GM19397 (cell line): ENCODE results near the gene C1QC.

Experiments
- ATAC-seq: cut with Tn5 transposase; IDR thresholded peaks from one replicate; pipeline ENCODE4 v1.9.1; 2021; ENCODE audit warnings: mild to moderate bottlenecking, moderate library complexity; ENCODE audit not compliant: unreplicated experiment

C1QC gene

DNA sequence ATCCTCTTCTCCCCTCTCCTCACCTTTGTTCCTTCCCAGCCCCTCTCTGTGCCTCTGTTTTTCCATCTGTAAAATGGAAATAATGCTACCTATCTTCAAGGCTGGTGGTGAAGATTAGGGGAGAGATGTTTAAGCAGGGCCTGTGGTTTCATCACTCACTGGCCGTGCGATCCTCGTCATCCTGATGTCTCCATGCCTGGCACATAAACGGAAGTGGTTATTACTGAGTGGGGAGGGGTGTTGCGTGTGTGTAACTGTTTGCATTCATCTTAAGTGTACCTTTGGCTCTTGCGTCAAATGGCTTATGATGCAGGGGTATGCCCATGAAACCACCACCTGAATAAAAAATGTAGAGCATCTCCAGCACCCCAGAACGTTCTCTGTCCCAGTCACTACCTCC is 24.2 kb upstream of the C1QC start:
- ATAC-seq, result no peak

DNA sequence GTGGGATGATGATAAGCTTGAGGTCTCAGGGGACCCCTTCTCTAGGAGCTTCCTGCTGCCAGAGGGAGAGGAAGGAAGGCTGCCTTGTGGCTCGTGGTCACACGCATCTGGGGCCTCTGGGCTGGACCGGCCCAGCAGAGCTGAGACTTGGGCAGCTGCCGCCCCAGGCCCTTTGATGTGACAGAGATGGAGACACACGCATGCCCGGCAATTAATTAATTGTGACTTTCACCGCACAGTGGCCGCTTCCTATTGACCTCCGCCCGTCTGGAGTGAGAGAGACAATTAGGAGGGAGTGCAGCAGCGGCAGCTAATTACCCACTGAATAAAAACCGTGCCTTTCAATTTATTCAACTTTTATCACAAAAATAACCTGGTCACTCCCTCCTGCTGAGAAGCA is 23.6 kb upstream of the C1QC start:
- ATAC-seq, result no peak

DNA sequence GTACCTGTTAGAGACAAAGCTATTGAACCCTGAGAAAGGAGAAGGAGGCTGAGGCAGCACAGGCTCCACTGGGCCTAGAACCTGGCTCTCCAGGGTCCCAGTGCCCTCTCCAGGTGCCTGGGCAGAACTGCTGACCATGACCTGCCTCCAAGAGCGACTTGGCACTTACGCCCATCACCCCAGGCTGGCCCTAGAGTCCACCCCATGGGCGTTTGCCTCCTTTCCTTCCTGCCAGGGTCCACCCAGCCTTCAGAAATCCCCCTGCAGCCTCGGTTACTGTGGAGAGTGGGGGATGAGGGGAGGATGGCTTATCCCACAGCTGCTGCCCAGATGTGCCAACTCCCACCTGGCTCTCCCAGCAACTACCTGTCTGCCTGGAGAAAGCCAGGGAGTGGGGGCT is 21.7 kb upstream of the C1QC start:
- ATAC-seq, result no peak

DNA sequence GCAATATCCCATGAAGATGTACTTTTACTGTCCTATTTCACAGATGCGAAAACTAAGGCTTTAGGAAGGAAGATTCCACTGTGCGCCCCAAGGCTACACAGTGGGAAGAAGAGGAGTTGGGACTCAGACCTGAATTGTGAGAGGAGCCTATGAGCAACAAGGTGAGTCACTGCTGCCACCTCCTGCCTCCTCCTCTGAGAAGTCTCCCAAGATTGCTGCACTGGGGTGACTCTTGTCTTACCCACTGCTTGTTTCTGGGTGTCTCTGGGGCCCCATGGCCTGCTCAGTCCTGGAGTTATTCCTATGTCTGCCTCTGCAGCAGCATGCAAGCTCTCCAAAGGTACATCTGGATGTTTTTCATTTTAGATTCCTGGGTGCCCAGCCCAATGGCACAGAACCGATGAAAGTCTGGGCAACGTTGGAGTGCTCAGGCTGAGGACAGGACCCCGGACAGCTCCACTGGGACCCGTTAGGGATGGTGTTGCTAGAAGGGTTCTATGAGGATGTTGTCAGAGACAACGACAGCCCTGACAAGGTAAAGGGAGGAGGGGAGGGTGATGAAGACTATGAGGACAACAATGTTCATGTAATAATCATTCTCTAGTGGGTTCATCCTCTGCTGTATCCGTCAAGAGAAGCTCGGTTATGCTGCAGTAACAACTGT is 18.0 kb upstream of the C1QC start:
- ATAC-seq, result no peak

DNA sequence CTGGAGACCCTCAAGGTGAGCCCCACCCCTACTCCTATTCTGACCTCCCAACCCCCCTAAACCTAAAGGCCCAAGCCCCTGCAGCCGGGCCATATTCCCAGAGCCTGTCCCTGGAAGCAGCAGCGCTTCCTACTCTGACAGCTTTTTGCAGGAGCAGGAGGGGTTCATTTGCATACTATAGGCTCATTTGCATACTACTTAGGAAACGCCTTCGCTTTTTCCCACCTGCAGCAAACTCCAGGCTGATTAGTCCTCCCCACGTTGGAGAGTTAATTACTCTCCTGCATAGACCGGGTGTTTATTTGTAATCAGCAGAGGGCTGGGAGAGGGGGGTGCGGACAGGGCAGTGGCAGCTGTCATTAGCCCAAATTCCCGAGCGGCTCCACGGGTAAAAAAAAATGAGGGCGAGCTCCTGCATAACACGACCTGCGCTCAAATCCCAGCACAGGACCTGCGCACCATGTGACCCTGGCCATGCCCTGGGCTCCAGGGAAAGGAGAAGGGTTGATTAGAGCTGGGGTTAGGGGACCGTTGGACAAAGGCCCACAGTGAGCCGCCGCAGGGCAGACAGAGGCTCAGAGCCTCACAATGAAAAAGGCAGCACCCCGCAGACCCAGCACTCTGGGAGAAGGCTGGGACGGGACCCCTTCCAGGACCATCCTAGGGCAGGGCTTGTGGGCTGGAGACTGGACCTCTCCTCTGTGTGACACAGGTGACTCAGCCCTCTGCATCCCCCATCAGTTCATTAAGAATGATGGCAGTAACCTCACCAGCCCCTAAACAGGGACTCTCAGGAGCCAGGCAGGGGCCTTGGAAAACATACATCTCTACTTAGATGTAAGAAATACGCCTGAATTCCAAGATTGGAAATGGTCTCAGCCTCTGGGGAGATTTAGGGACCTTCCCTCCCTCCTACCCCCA is 16.9 kb upstream of the C1QC start:
- no peak for ATAC-seq

DNA sequence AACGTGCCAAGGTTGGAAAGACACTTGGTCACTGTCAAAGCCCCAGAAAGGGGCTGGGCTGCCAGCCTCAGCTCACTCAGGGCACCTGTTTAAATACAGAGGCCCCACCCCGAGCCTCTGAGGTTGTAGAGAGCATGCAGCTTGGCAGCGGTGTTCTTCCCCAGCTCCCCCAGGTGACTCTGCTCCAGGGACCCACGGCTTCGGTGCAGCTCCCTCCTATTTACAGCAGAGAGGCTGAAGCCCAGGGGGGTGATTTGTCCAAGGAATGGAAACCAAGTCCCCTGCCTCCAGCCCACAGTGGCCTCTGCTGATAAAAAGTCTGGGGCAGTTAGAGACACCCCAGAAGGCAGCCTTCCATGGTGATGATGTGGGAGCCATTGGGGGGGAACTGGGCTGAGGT is 16.1 kb upstream of the C1QC start:
- ATAC-seq, result no peak

DNA sequence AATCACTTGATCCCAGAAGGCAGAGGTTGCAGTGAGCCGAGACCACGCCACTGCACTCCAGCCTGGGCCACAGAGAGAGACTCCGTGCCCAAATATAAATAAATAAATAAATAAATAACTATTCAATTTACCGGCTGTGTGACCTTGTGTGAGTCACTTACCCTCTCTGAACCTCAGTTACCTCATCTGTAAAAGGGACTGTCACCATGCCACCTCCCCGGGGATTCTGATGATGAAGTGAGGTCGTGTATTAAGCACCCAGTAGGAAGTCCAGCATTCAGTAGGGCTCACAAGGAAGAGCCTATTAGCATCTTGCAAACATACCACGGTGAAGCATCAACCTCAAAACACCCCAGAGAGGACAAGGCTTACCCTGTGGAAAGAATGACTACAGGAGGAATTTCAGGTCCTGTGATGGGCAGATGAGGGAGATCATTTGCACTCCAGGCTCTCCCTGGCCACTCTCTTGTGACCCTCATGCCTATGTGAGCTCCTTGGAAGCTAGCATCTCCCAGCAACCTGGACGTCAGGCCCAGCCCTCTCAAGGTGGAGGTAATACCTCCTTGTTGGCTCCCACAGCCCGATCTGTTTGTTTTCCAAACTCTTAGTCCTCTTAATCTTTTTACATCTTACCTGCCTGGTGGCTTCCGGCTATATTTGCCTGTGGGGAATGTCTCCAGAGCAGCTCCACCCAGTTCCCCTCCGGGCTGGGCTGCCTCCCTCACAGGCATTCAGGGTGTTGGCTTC is 14.6 kb upstream of the C1QC start:
- ATAC-seq, result no peak

DNA sequence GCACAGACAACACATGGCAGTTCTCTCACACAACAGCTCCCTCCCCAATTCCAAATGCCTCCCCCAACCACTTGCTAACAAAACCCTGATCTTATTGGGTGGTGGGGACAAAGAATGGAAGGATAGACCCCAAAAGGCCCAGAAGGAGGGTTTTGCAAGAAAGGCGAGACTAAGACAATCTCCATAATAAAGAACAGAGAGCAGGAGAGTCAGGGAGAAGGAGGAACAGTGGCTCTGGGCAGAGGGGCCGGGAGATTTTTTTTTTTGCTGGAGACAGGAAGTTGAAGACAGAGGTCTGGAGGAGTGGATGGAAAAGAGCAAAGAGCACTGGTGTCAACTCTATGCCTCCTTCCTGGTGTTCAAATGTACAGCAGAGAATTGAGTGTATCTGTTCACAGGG is 13.5 kb upstream of the C1QC start:
- no peak for ATAC-seq

DNA sequence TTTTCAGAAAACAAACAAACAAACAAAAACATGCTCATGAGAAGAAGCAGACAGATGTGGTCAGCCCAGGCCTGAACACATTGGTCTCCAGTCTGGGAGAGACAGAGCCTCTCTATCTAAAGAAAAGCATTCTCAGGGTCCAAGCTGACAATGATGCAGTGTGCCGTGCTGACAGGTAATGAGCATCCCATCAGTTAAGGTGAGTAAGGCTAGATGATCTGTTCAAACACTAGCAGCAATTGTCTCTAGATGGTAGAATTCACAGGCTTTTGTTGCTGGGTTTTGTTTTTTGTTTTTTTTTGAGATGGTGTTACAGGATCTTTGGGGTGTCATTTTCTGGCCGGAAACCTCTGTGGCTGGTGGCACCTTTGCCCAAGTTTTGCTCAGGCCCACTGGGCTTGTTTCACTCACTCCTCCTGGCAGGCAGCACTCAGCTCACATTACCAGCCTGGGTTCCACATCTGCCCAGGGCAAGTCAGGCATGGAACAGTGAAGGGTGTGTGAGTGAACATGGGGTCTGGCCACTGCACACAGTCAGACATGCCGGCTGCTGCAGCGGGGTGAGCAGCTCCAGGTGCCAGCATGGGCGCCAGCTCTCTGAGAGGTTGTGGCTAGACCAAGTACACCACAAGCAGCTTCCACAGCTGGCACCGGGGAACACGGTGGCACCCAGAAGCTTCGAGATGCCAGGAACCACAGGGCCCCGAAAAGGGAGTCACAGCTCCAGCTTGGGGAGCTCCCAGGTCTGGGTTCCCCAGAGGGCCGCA is 9.6 kb upstream of the C1QC start:
- ATAC-seq, result no peak

DNA sequence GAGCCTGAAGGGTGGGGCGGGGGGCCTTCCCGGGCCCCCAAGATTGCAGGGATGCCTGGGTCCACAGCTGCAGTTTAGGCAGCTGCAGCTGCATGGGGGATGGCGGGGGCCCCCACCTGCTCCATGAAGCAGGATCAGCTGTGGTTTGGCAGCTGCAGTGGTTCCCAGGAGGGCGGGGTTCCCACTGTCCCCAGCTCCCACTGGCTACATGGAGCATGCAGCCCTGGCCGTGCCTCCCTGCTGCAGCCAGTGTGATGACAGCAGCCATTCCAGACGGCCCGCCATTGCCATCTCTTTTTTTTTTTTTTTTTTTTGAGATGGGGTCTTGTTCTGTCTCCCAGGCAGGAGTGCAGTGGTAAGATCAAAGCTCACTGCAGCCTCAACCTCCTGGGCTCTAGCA is 8.0 kb upstream of the C1QC start:
- ATAC-seq, result no peak

DNA sequence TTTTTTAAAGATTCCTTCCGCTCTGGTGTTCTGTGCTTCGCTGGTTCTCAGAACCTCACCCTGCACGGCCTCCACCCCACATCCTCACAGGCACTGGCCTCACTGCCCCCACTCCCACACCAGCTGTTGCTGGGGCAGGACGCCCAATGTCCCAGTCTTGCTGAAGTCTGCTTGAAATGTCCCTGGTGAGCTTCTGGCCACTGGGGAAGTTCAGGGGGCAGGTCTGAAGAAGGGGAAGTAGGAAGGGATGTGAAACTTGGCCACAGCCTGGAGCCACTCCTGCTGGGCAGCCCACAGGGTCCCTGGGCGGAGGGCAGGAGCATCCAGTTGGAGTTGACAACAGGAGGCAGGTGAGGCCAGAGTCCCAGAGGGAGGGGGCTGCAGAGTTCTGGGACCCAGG is 7.1 kb upstream of the C1QC start, which contains the start of gene C1QA:
Gene C1QA (plus strand): TSS at position 276 of the 400 bp plus-strand sequence. CDS start 989 bp downstream, outside the sequence.
- no peak for ATAC-seq

DNA sequence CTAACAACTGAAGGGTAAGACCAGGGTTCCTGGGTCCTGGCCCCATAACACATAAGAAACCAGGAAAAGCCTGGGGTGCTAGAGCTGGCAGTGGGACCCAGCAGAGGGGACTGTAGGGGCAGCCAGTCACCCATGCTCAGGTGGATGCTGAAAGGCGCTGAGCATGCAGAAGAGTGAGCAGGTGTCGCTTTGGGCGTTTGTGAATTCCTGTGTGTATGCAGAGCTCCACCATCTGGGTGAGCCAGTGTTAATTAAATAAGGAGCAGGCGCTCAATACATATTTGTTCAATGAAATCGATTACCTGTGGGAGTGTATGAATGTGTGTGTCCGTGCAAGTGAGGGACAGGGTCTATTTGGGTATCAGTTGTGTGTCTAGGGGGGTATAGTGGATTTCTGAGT is 6.5 kb upstream of the C1QC start:
- no peak for ATAC-seq

DNA sequence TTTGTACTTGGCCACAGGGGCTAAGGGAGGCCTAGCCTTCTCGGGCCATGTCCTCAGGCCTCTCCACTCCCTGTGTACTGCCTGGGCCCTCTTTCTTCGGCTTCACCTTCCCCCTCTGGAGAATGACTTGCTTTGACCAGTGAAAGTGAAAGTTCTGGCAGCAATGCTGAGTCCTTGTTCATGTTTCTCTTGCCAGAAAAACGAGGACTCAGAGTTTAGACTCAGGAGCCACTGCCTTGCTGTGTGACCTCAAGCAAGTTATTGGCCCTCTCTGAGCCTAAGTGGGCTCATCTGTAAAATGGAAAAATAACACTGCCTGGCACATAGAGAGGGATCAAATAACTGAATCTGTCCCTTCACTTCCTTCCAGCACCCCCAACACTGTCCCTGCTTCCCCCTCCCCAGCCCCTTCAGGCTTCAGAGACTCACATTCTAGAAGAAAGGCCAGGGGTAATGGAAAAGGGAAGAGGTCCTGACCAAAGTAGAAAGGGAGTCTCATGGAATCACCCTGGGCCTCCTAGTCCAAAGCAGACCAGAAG is 5.5 kb upstream of the C1QC start:
- no peak for ATAC-seq

DNA sequence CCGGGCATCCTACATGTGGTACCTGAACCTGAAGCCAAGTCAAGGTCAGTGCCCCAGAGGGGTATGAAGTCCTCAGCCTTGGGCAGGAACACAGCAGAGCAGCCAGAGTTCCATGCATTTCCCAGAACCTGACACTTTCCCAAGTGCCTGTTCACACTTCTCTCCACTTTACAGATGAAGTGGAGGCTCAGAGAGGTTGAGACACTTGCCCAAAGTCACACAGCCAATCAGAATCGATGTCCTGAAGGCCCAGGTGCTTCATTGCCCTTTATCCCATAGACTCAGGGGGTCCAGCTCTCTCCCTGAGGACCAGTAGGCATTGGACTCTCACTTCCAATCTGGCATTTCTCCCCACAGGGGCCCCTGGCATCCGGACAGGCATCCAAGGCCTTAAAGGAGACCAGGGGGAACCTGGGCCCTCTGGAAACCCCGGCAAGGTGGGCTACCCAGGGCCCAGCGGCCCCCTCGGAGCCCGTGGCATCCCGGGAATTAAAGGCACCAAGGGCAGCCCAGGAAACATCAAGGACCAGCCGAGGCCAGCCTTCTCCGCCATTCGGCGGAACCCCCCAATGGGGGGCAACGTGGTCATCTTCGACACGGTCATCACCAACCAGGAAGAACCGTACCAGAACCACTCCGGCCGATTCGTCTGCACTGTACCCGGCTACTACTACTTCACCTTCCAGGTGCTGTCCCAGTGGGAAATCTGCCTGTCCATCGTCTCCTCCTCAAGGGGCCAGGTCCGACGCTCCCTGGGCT is 4.8 kb upstream of the C1QC start:
- ATAC-seq, result no peak

DNA sequence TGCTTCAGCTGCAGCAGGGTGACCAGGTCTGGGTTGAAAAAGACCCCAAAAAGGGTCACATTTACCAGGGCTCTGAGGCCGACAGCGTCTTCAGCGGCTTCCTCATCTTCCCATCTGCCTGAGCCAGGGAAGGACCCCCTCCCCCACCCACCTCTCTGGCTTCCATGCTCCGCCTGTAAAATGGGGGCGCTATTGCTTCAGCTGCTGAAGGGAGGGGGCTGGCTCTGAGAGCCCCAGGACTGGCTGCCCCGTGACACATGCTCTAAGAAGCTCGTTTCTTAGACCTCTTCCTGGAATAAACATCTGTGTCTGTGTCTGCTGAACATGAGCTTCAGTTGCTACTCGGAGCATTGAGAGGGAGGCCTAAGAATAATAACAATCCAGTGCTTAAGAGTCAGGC is 4.1 kb upstream of the C1QC start:
- ATAC-seq, result no peak

DNA sequence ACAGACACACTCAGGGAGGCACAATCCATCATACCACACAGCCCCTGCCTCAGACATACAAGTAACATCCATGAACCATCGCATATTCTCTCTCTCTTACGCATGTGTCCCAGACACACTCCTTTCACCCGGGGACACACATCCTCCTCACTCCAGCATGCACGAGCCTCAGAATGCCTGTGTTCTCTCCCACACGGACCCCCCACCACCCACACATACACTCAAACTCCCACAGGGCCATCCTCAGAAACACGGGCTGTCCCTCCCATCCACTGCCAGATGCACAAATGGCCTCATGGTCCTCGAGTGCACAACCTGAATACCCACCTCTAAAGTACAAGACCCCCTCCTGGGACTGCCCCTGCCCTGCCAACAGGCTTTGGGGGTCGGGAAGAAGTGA is 2.2 kb upstream of the C1QC start:
- no peak for ATAC-seq

DNA sequence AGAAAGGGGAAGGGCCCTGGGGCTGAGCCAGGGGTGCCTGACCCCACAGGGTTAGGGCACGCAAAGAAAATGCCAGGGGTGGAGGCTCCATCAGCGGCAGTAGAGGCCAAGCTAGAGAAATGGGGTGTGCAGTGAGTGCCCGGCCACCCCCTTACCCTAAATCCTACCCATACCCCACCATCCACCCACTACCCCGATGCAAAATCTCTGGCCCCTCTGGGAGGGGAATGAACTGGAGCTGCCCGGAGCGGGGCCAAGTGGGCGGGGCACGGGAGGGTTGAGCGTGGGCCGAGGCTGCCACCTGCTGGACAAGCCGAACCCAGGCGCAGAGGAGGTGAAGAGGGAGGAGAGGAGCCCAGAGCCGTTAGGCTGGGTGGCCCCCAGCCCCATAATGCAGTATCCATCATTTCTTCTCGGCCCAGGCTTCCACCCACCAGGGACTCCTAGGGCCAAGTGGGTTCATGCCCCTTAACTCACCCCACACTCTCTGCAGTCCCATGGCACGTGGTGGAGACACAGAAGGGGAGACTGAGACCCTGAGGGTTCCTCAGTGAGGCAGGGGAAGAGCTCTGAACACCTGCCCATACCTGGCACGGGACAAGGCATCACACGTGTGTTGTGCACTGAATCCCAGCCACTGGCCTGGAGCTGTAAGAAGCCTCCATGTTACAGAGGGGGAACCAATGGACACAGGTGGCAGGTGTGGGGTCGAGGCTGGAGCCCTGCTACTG is 1.4 kb upstream of the C1QC start:
- no peak for ATAC-seq

DNA sequence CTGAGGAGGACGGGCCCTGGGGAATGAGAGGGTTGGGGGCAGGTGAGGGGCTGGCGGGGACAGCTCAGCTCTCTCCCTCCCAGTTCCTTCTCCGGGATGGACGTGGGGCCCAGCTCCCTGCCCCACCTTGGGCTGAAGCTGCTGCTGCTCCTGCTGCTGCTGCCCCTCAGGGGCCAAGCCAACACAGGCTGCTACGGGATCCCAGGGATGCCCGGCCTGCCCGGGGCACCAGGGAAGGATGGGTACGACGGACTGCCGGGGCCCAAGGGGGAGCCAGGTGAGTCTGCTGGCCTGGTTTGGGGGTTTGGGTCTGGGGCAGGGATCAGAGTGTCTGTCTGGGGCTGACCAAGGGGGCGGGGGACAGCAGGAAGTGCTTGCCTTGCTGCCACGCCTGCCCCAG is 495 bp downstream of the C1QC start:
- ATAC-seq, result no peak

DNA sequence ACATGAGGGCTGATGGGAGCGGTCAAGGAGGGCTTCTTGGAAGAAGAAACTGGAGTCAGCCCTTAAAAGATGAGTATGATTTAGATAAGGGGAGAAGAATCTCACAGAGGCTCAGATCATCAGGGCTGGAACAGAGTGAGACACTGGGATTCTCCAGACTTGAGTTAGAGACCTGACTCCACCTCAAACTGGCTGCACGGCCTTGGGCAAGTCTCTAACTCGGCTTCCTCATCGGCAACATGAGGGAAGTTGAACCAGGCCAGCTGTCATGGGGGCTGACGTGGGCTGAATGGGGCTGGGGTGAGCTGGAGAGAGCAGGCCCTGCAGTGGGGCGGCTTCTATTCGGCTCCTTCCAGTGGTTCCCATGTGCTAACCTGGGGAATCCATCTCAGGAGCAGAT is 2.5 kb downstream of the C1QC start:
- ATAC-seq, result no peak
